HG03159 (cell line): ENCODE results near the gene CCDC170.

ENCODE experiments used
- ATAC-seq: cut with Tn5 transposase; IDR thresholded peaks from one replicate; pipeline ENCODE4 v1.9.1; 2021; ENCODE audit warnings: mild to moderate bottlenecking, moderate library complexity; ENCODE audit not compliant: unreplicated experiment

The CCDC170 gene

DNA sequence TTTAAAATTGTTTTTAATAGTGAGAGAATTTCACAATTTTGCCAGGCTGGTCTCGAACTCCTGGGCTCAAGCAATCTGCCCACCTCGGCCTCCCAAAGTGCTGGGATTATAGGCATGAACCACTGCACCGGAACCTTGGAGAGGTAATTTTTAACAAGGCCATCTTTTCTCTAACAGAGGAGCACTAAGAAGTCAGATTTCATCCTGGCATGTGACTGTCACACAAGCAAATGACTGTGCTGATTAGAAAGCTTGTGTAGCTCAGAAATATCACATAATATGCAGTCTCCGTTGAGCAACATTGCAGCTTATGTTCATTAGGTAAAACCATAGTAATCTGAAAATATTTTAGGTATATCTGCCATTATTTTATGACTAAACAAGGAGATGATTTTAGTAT is 156.0 kb downstream of the CCDC170 start:
- no peak for ATAC-seq

DNA sequence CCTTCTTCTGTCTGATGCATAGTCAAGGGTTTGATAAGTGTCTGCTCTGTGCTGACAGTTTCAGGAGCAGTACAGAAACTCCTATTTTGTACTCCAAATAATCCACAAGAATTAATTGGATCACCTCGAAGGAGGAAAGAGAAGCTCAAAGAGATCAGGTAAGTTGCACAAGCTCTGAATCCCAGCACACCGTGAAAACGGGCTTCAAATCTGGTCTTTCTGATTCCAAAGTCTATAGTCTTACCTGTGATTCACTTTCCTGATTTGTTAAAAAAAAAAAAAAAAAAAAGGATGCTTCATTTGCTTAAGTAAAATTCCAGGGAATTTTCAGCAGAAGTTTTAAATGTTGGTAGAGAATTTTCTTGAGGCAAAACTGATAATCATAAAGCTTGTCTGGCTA is 157.8 kb downstream of the CCDC170 start:
- no peak for ATAC-seq

DNA sequence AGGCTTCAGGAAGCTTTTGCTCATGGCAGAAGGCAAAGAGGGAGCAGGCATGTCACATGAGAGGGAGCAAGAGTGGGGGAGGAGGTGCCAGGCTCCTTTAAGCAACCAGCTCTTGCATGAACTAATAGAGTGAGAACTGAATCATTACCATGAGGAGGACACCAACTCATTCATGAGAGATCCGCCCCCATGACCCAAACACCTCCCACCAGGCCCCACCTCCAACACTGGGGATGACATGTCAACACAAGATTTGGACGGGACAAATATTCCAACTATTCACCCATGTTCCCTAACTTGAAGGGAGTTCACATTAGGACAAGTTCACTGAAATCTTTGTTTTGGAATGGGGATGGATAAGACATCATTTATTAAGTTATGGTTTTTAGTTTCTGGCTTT is 158.5 kb downstream of the CCDC170 start:
- no peak for ATAC-seq

DNA sequence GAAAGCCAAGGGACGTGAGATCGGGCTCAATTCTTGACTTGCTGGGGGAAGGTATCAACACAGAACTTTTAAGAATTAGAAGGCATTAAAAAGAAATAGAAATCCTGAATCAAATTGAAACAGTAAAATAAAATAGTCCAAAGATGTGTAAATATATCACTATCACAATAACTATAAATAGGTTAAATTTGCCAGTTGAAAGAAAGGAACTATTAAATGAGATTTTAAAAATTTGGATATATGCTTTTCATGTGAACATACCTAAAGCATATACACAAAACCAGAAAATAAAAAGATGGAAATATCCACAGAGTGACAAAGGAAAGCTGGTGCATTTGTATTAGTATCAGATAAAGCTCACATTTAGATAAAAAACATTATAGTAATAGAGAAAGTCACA is 161.3 kb downstream of the CCDC170 start:
- no peak for ATAC-seq

DNA sequence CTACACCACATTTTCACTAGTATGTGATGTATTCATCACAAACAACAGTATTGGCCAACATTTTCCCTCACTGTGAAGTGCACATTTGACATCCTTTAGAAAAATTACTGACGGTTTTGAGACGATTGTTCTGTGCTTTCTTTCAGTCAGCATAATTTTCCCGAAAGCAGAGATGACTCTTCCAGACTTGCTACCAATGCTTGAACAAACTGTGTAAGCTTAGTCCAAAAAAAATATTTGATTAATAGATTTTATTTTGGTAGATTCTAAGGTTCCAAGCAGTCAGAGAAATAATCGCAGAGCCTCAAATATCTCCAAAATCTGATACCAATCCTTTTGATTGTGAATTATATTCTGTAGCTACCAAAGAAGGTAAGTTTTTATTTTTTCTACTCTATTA is 162.6 kb downstream of the CCDC170 start:
- ATAC-seq = no peak

DNA sequence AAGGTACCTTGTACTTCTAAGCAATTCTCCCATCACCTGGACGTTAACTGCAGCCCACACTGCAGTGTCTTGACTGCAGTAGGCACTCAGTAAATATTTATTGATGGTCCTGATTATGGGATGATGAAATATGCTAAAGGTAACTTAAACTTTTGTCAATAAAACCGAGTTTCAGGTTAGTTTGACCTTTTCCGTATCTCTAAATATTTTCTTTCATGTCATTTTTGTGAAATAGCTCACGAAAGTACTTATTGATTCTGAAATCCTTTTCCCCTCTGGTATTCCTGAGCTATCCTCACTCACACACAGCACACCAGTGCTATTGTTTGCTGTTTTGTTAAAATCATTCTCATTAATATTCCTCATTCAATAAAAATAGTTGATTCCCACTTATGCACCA is 164.3 kb downstream of the CCDC170 start:
- ATAC-seq = no peak

DNA sequence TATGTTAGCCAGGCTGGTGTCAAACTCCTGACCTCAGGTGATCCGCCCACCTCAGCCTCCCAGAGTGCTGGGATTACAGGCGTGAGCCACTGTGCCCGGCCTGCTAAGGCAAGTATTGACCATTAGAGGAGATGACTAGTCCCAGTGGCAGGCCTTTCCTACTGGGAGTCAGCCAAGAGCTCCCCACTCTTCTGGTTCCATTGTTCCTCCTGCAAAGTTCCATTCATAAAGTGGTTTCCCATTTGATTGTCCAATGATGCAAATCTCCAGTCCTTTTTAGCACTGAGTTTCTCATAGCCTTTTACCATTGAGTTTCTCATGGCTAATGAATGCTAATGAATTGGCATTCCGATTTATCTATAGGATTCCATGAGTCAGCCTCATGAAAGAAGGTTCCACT is 165.4 kb downstream of the CCDC170 start:
- no peak for ATAC-seq

DNA sequence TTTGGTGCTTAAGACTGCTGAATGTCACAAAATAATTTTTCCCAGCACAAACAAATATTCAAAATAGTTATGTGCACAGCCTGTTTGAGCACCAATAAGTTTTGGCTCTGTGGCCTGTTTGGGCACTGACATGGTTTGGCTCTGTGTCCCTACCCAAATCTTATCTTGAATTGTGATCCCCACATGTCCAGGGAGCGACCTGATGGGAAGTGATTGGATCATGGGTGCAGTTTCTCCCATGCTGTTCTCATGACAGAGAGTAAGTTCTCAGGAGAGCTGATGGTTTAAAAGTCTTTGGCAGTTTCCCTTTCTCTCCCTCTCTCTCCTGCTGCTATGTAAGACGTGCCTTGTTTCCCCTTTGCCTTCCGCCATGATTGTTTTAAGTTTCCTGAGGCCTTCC is 167.7 kb downstream of the CCDC170 start:
- no peak for ATAC-seq

DNA sequence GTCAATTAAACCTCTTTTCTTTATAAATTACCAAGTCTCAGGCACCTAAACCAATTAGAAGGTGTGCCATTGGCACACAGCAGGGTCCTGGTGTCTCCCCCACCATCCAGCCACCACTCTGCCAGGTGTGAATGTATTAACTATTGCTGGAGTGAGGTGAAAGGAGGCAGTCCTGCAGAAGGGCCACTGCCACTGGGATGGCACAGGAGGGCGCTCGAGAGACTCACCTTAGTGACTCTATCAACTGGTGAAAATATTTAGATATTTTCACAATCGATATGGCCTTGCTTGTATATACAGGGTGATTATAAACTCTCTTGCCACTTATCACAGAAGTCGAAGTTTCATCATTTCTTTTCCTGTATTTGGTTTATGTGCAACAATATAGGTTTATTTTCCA is 168.1 kb downstream of the CCDC170 start:
- no peak for ATAC-seq

DNA sequence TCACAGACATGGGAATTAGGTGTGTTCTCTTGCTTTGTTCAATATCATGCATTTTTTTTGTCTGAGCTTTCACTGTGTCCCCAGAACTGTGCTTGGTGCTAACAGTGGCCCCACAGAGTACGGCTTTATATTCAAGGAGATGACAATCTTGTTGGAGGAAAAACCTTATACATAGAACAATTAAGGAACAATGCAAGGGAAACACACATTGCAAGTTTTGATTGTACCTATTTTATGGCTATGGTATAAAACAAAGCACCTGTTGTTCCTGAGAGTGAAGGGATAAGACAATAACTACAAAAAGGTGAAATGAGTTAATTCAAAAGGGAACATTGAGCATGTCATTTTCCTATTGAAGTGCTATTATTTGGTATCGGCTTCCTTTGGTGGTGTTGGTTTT is 169.7 kb downstream of the CCDC170 start:
- ATAC-seq = no peak

DNA sequence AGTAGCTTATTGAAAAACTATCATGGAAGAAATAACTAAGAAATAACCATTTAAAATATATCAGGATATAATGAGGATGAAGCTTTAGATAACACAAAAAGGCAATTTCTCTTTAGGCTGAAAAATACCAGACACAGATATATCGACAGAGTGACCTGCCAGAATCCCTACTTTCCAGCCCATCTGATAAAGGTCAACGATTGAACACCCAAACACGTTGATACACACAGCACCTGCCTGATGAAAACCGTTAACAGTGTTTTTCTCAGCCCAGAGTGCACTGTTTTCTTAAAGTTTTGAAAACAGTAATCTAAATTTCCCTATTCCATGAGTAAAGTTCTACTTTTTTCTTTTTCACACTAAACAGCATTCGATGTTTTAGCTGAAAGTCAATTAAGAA is 170.6 kb downstream of the CCDC170 start:
- no peak for ATAC-seq

DNA sequence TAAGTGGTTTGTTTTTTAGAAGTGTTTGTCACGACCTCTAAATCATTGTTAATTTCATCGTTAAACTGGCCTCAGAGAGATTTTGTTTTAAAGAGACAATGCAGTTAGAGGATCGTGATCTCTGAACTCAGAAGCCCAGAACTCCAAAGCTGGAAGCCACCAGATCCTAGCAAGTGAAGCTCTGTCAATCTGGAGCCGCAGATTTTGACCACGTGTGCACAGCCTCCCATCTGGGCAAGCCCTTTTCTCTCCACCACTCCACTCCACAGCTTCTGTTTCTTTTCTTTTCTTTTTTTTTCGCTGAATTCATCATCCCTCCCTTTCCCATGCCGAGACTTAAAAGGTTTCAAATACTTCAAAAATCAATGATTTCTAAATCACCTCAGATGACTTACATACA is 171.5 kb downstream of the CCDC170 start:
- no peak for ATAC-seq

DNA sequence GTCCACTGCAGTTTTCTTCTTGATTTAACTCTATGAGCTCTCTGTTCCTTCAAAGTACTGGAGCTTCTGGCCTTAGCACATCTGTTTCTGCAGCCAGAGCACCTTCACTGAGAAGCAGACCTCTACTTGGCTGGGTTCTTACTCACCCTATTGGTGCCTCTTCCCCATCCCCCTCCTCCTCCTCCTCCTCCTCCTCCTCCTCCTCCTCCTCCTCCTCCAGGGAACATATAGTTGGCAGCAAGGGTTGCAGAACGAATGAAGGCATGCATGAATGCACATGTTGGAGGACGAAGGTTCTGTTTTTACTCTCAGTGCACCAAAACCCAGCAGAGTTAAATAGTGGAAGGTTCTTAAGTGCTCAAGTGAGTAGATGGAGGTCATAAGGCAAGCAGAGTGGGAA is 172.7 kb downstream of the CCDC170 start:
- ATAC-seq = no peak

DNA sequence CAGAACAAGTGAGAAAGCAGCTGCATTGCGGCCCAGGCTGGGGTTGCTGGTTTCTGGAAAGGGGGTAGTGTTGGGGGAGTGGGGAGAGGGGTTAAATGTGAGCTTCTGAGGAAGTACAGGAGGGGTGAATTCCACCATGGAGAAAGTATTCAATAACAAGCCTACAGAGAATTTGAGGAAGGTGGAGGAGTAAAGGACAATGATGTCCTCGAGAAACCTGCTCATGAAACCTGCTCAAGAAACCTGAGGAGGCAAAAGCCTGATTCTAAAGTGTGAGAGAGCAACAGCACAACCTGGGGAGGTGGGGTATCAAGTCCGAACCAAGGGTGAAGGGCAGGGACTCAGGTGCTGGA is 175.4 kb downstream of the CCDC170 start:
- no peak for ATAC-seq

DNA sequence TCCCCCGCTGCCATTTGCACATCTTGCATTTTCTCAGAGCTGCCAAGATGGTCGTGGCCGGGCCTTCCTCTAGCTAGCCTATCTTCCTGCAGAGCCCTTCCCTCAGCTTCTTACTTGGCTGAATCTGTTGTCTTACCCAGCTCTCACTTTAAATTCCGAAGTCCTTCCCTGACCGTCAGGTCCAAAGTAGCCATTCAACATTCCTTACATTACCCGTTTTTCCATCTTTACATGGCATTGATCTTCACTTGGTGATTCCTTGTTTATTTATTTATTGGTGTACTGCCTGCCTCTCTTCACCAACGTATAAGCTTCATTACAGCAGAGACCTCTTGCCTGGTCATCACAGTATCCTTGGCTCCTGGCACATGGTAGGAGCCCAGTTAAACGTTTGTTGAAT is 176.3 kb downstream of the CCDC170 start:
- no peak for ATAC-seq
